ENCODE measurements around the gene PDPR.

- TF ChIP-seq, protein P1, sequence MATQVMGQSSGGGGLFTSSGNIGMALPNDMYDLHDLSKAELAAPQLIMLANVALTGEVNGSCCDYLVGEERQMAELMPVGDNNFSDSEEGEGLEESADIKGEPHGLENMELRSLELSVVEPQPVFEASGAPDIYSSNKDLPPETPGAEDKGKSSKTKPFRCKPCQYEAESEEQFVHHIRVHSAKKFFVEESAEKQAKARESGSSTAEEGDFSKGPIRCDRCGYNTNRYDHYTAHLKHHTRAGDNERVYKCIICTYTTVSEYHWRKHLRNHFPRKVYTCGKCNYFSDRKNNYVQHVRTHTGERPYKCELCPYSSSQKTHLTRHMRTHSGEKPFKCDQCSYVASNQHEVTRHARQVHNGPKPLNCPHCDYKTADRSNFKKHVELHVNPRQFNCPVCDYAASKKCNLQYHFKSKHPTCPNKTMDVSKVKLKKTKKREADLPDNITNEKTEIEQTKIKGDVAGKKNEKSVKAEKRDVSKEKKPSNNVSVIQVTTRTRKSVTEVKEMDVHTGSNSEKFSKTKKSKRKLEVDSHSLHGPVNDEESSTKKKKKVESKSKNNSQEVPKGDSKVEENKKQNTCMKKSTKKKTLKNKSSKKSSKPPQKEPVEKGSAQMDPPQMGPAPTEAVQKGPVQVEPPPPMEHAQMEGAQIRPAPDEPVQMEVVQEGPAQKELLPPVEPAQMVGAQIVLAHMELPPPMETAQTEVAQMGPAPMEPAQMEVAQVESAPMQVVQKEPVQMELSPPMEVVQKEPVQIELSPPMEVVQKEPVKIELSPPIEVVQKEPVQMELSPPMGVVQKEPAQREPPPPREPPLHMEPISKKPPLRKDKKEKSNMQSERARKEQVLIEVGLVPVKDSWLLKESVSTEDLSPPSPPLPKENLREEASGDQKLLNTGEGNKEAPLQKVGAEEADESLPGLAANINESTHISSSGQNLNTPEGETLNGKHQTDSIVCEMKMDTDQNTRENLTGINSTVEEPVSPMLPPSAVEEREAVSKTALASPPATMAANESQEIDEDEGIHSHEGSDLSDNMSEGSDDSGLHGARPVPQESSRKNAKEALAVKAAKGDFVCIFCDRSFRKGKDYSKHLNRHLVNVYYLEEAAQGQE (IDR thresholded peaks at IDR 0.05; ENCODE audit: insufficient read depth in 1 of 2, low read depth in 2 of 2, low read length in 2 of 2) = no peak
- TF ChIP-seq POLR2AphosphoS5 (IDR thresholded peaks at IDR 0.05; ENCODE audit: low read depth, low read length) (no peak), SIN3A (IDR thresholded peaks at IDR 0.05; ENCODE audit: borderline replicate concordance, insufficient read depth, low read length) (no peak), TAF1 (IDR thresholded peaks at IDR 0.05; ENCODE audit: borderline replicate concordance, insufficient read depth, low read length) (no peak), FOXP2 (optimal IDR thresholded peaks at IDR 0.05; ENCODE audit: borderline replicate concordance, extremely low read depth, extremely low read length, insufficient read depth) (no peak)
Measured at GRCh38 chr16:70157105-70157476, 43.0 kb downstream of the PDPR start.
